HepG2 (cell line): ENCODE measurements around the gene TPD52L2.

Source experiments
- DNMT3B ChIP-seq: conservative IDR thresholded peaks from 2 replicates; pipeline ENCODE4 v1.6.1; 2016; ENCODE audit warnings: missing biosample characterization, control low read depth
- EP300 ChIP-seq, 3 experiments: sonication (generic) in 1 of 3; formaldehyde crosslinking in 1 of 3; IDR thresholded peaks; 2 replicates each; pipeline versions ENCODE4 v1.5.1 to v1.6.1; 2011 to 2020; ENCODE audit warnings: low read depth in 2 of 3, low read length in 2 of 3, borderline replicate concordance in 1 of 3, improper control_type of control experiment in 1 of 3, mild to moderate bottlenecking in 1 of 3, missing genetic modification reagents in 1 of 3, moderate library complexity in 1 of 3
- KAT7 ChIP-seq: IDR thresholded peaks from 2 replicates; pipeline ENCODE4 v1.6.1; 2018; ENCODE audit warnings: borderline replicate concordance, missing compliant biosample characterization
- POLR2AphosphoS5 ChIP-seq: IDR thresholded peaks from 2 replicates; pipeline ENCODE4 v1.6.1; 2012; ENCODE audit warnings: low read depth, low read length
- RFX5 ChIP-seq: IDR thresholded peaks from 2 replicates; pipeline ENCODE4 v1.6.1; 2011; ENCODE audit warnings: low read depth, low read length, improper control_type of control experiment
- SETDB1 ChIP-seq: sonication (generic); formaldehyde crosslinking; IDR thresholded peaks from 2 replicates; pipeline ENCODE4 v1.5.1; 2020; ENCODE audit warnings: missing genetic modification reagents, mild to moderate bottlenecking, borderline replicate concordance
- SRY ChIP-seq: sonication (generic); formaldehyde crosslinking; IDR thresholded peaks from 2 replicates; pipeline ENCODE4 v1.8.0; 2022; ENCODE audit warnings: mild to moderate bottlenecking, missing genetic modification reagents
- U2AF1 ChIP-seq: fragments of 200-400 bp; formaldehyde crosslinking; optimal IDR thresholded peaks from 2 replicates; pipeline ENCODE3; 2017; ENCODE audit warnings: mild to moderate bottlenecking, low read depth, low read length
- ZNF431 ChIP-seq: sonication (generic); formaldehyde crosslinking; IDR thresholded peaks from 2 replicates; pipeline ENCODE4 v1.9.0; 2022; ENCODE audit warnings: missing genetic modification reagents, low read depth, mild to moderate bottlenecking, borderline replicate concordance
- TF ChIP-seq, protein P1 (sequence below): sonication (generic); formaldehyde crosslinking; IDR thresholded peaks from 2 replicates; pipeline ENCODE4 v1.8.0; 2022; ENCODE audit warnings: mild to moderate bottlenecking, missing genetic modification reagents

DNA sequence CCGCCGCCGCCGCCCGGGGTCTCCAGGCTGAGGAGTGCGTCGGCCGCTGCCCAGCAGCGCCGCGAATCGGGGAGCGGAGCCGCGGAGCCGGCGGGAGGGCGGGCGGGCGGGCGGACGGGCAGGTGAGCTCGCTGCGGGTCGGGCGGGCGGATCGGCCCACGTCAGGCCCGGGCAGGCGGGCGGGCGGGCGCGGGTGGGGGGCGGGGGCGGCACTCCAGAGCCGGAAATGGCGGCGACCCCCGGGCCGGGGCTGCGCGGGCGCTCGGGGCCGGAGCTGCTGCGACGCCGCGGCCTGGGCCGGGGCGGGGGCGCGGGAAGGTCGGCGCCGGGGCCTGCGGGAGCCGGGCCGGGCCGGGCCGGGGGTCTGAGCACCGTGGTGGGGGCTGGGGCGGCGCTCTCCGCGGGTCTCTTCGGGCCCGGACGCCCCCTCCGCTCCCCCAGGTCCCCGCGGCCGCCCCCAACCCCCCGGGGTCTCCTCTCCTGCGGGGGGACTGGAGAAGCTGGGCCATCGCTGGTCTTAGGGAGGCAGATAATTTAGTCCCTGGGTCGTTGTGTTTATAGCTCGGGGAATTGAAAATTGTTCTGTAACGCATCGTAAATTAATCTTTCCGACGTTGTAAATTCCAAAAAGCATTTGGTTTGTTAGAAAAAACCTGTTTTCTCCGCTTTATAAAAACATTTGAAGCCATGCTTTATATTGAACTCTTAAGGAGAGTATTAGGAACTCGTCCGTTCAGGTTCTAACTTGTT is 30.3 kb downstream of the TPD52L2 start:
- no peak for TF ChIP-seq ZNF431
- no peak for TF ChIP-seq EP300 (IDR thresholded peaks at IDR 0.05; ENCODE audit: low read depth in 2 of 2, low read length in 2 of 2)
- no peak for TF ChIP-seq EP300 (CRISPR knock-in tag; IDR thresholded peaks at IDR 0.05; ENCODE audit: borderline replicate concordance)
- no peak for TF ChIP-seq RFX5
- TF ChIP-seq KAT7 (CRISPR knock-in tag) = no peak
- no peak for TF ChIP-seq U2AF1
- TF ChIP-seq, protein P1, sequence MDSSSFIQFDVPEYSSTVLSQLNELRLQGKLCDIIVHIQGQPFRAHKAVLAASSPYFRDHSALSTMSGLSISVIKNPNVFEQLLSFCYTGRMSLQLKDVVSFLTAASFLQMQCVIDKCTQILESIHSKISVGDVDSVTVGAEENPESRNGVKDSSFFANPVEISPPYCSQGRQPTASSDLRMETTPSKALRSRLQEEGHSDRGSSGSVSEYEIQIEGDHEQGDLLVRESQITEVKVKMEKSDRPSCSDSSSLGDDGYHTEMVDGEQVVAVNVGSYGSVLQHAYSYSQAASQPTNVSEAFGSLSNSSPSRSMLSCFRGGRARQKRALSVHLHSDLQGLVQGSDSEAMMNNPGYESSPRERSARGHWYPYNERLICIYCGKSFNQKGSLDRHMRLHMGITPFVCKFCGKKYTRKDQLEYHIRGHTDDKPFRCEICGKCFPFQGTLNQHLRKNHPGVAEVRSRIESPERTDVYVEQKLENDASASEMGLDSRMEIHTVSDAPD (CRISPR knock-in tag) = no peak
- TF ChIP-seq SETDB1 = no peak
- no peak for TF ChIP-seq DNMT3B (CRISPR knock-in tag)
- TF ChIP-seq POLR2AphosphoS5 = no peak
- TF ChIP-seq SRY (CRISPR knock-in tag) = no peak
